ENCODE data around the gene ZBTB20. TPM values are rescaled to one million over a fixed set of nuclear protein-coding genes. Genes with fewer than 3 reads are reported as not detected.

ZBTB20 gene
- total RNA-seq, 3 donors from 2014 or later: 62.9 to 150 (median 109) TPM

DNA sequence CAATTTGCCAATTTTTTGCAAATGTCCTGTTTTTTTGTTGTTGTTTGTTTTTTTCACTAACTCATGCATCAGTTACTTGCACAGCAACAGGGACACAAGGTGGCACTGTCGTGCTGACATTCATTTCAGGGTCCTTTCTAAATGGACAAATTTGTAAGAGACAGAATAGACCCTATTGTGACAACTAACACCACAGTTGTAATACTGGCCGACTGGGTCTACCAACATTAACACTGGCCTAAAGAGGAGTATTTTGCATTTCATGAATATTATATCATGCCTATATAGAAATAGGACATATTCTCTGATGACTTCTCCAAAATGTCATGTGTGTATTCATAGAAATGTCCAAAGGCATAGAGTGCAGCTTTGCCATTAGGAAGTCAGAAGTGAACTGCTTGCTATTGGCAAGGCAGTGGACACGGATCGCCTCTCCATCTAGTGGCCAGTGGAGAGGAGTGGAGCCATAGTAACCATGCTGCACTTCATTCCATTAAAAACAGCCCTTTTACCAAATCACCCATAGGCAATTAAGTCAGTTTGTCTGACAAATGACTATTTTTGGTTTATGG lies 54.8 kb downstream of the ZBTB20 start:
- peak; percentile 39 to 57 for DNase-seq (ENCODE audit: low spot score in 2 of 2)
- no peaks in the 10 kb centered on the region for H3K4me1 ChIP-seq
- H3K9me3 ChIP-seq: no peaks in the 10 kb centered on the region
- no peaks in the 10 kb centered on the region for H3K36me3 ChIP-seq
- peak overlapping the region in 1 of 3 donors; percentile 12 for H3K4me3 ChIP-seq
- peak overlapping the region; percentile 27 to 59 for H3K27ac ChIP-seq
- intact Hi-C loops (cut with DNase I; ENCODE audit: low total_unique reads): no loop called here
- no peak for TF ChIP-seq POLR2A (IDR thresholded peaks at IDR 0.05)
- TF ChIP-seq POLR2AphosphoS5 (IDR thresholded peaks at IDR 0.05): peak in 2 of 3 donors; percentile 13 to 46
- peak; percentile 64 to 77 (median 71) for TF ChIP-seq CTCF (IDR thresholded peaks at IDR 0.05)
- H3K27me3 ChIP-seq: no peaks in the 10 kb centered on the region

GRCh38 chr3:115090712-115091111 lies 56.4 kb downstream of the ZBTB20 start:
- Histone ChIP-seq H3K27ac (no peak overlapping the region), H3K36me3 (no peaks in the 10 kb centered on the region), H3K27me3 (no peaks in the 10 kb centered on the region), H3K4me3 (no peak overlapping the region), H3K4me1 (peaks cover 0 to 5% of the 10 kb centered on the region in 2 donors), H3K9me3 (no peaks in the 10 kb centered on the region)
- intact Hi-C loops (cut with DNase I; ENCODE audit: low total_unique reads): no loop called here
- no peak for DNase-seq (ENCODE audit: low spot score in 2 of 2)
- TF ChIP-seq CTCF (IDR thresholded peaks at IDR 0.05) (no peak), POLR2AphosphoS5 (IDR thresholded peaks at IDR 0.05) (no peak), POLR2A (IDR thresholded peaks at IDR 0.05) (no peak)

- Histone ChIP-seq H3K36me3 (no peaks in the 10 kb centered on the region), H3K4me1 (peaks cover 0 to 5% of the 10 kb centered on the region in 2 donors), H3K27me3 (no peaks in the 10 kb centered on the region), H3K27ac (no peak overlapping the region), H3K4me3 (no peak overlapping the region), H3K9me3 (no peaks in the 10 kb centered on the region)
- no peak for TF ChIP-seq CTCF (IDR thresholded peaks at IDR 0.05)
- TF ChIP-seq POLR2AphosphoS5 (IDR thresholded peaks at IDR 0.05): no peak
- TF ChIP-seq POLR2A (IDR thresholded peaks at IDR 0.05): no peak
- no peak for DNase-seq (ENCODE audit: low spot score in 2 of 2)
- intact Hi-C loops (cut with DNase I; ENCODE audit: low total_unique reads): no loop called here
Observed at GRCh38 chr3:115089481-115089880, 57.6 kb downstream of the ZBTB20 start.

DNA sequence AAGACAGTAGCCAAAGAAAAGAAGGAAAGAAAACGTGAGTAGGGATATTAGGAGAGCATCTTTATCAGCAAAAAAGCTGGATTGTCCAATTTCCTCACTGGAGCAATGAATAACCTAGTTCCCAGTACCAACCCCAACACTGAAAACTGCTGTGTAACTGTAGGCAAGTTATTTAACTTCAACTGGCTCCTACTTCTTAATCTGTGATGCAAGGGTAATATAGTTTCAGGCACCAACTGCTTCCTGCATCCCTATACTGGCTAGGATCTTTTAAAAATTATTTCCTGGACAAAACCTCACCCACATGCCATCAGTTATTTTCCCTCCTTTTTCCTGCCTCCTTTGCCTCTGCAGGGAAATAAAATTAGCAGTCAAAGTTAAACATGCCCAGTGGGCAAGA lies 59.6 kb downstream of the ZBTB20 start:
- intact Hi-C loops (cut with DNase I; ENCODE audit: low total_unique reads): no loop called here
- H3K4me3 ChIP-seq: no peak overlapping the region
- H3K4me1 ChIP-seq: peaks cover 0 to 5% of the 10 kb centered on the region in 2 donors
- H3K27ac ChIP-seq: no peak overlapping the region
- DNase-seq (ENCODE audit: low spot score in 2 of 2): no peak
- TF ChIP-seq POLR2AphosphoS5 (IDR thresholded peaks at IDR 0.05) (no peak), CTCF (IDR thresholded peaks at IDR 0.05) (no peak), POLR2A (IDR thresholded peaks at IDR 0.05) (no peak)
- no peaks in the 10 kb centered on the region for H3K36me3 ChIP-seq
- H3K9me3 ChIP-seq: no peaks in the 10 kb centered on the region
- H3K27me3 ChIP-seq: no peaks in the 10 kb centered on the region

DNA sequence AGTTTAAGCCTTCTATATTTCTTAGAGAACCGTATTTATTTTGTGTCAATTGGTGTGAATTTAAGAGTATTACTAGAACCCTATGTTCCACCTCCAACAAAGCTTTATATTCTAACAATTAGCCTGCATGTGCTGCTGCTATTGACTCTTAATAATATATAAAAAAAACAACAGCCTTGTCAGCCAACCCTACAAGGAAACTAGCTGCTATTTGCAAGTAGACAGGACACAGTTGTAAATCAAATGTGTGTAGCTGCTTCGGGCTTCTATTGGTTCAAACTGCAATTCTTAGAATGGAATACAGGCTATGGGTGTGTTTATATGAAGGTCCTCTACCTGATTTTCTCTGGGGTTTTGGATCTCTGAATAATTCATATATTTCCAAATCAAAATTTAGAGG lies 60.7 kb downstream of the ZBTB20 start:
- TF ChIP-seq POLR2A (IDR thresholded peaks at IDR 0.05) (no peak), POLR2AphosphoS5 (IDR thresholded peaks at IDR 0.05) (no peak), CTCF (IDR thresholded peaks at IDR 0.05) (no peak)
- intact Hi-C loops (cut with DNase I; ENCODE audit: low total_unique reads): no loop called here
- Histone ChIP-seq H3K27ac (no peak overlapping the region), H3K27me3 (no peaks in the 10 kb centered on the region), H3K4me3 (no peak overlapping the region), H3K9me3 (no peaks in the 10 kb centered on the region), H3K4me1 (peaks cover 0 to 5% of the 10 kb centered on the region in 2 donors), H3K36me3 (no peaks in the 10 kb centered on the region)
- DNase-seq (ENCODE audit: low spot score in 2 of 2): no peak
